Activated CD4-positive, alpha-beta T cell treated with anti-CD3 and anti-CD28 coated beads for 36 hours (primary cell): ENCODE results near the gene ITPRIPL2. TPM values are rescaled to one million over a fixed set of nuclear protein-coding genes. Genes with fewer than 3 reads are reported as not detected.
A peak's percentile ranks its signal among the peaks of the same experiment; 100 is the strongest.

ENCODE experiments used
- ATAC-seq: fragments of 200-7000 bp; cut with Tn5 transposase; one replicate; pipeline ENCODE4 v1.10.0; 2021; ENCODE audit warnings: mild to moderate bottlenecking, moderate library complexity
- CTCF ChIA-PET: fragments of 350-600 bp; sonication (Branson Sonifier 250); formaldehyde crosslinking; loops from one replicate; lab custom pipeline; 2021; ENCODE audit warnings: antibody characterized with exemption; lab: Charles Lee
- POLR2A ChIA-PET: fragments of 350-600 bp; sonication (Branson Sonifier 250); formaldehyde crosslinking; loops from one replicate; lab custom pipeline; 2021; ENCODE audit warnings: antibody characterized with exemption, inconsistent platforms; lab: Charles Lee
- DNase-seq: peaks from one replicate; pipeline ENCODE4 v3.0.0-alpha.2; 2020
- H3K27ac Mint-ChIP-seq: one replicate; pipeline ENCODE4 v1.8.0; 2021; ENCODE audit warnings: mixed read lengths
- H3K27me3 Mint-ChIP-seq: one replicate; pipeline ENCODE4 v1.8.0; 2021; ENCODE audit warnings: mixed read lengths
- H3K36me3 Mint-ChIP-seq: one replicate; pipeline ENCODE4 v1.8.0; 2021; ENCODE audit warnings: low read depth, mixed read lengths
- H3K4me1 Mint-ChIP-seq: one replicate; pipeline ENCODE4 v1.8.0; 2021; ENCODE audit warnings: mixed read lengths
- H3K4me3 Mint-ChIP-seq: one replicate; pipeline ENCODE4 v1.8.0; 2021; ENCODE audit warnings: mild to moderate bottlenecking, moderate library complexity, mixed read lengths
- H3K9me3 Mint-ChIP-seq: one replicate; pipeline ENCODE4 v1.8.0; 2021; ENCODE audit warnings: low read depth, mixed read lengths
- intact Hi-C, 2 experiments: fragments of 100-400 bp; cut with DNase I in 1 of 2; cut with micrococcal nuclease in 1 of 2; formaldehyde crosslinking; loops; one replicate each; pipeline versions ENCODE4 v1.14.2 to v1.15.1; 2022 to 2024; cut with DNase I, micrococcal nuclease
- total RNA-seq, 2 experiments: library from RNA; stranded (reverse); gene quantifications; one replicate each; pipeline ENCODE4 v1.2.3, GENCODE V29; 2021

ITPRIPL2 gene
- total RNA-seq, 2 experiments from 2014 or later = 2.4 to 4.2 TPM

GRCh38 chr16:19083670-19084069, 30.1 kb upstream of the ITPRIPL2 start:
- ChIA-PET CTCF (interaction anchor here (1.2 to 4.3 kb wide), 3 partner anchors 11 to 140 kb away, joined by 3 to 49 read pairs (median 11); no protein-coding TSS in a partner anchor), POLR2A (no interaction called here)
- no peak for ATAC-seq
- H3K36me3 Mint-ChIP-seq = peaks cover 22% of the 10 kb centered on the region
- peaks cover 6% of the 10 kb centered on the region for H3K4me1 Mint-ChIP-seq
- DNase-seq = no peak
- intact Hi-C loops = loop anchor here in 1 of 2 experiments (10.0 kb wide), 1 partner anchor 801 kb away; the partner anchor contains the start of gene GPRC5B
- H3K4me3 Mint-ChIP-seq = no peak overlapping the region
- H3K27ac Mint-ChIP-seq = no peak overlapping the region
- no peaks in the 10 kb centered on the region for H3K9me3 Mint-ChIP-seq
- peaks cover 6% of the 10 kb centered on the region for H3K27me3 Mint-ChIP-seq

- DNase-seq (no peak), ATAC-seq (no peak)
- intact Hi-C loops = loop anchor here in 1 of 2 experiments (10.0 kb wide), 1 partner anchor 801 kb away; the partner anchor contains the start of gene GPRC5B
- Mint-ChIP-seq H3K9me3 (no peaks in the 10 kb centered on the region), H3K27ac (no peak overlapping the region), H3K36me3 (peaks cover 19% of the 10 kb centered on the region), H3K27me3 (peaks cover 6% of the 10 kb centered on the region), H3K4me3 (no peak overlapping the region), H3K4me1 (peaks cover 6% of the 10 kb centered on the region)
- POLR2A ChIA-PET = no interaction called here
- CTCF ChIA-PET = interaction anchor here (0.6 to 4.3 kb wide), 6 partner anchors 12 to 288 kb away, joined by 3 to 49 read pairs (median 4); no protein-coding TSS in a partner anchor
Observed at GRCh38 chr16:19084139-19084538, 29.6 kb upstream of the ITPRIPL2 start.

- Mint-ChIP-seq H3K27me3 (peaks cover 6% of the 10 kb centered on the region), H3K4me1 (peaks cover 6% of the 10 kb centered on the region), H3K4me3 (no peak overlapping the region), H3K27ac (no peak overlapping the region), H3K36me3 (peaks cover 13% of the 10 kb centered on the region), H3K9me3 (no peaks in the 10 kb centered on the region)
- ATAC-seq (no peak), DNase-seq (no peak)
- ChIA-PET CTCF (interaction anchor here (0.6 to 4.3 kb wide), 12 partner anchors 9 to 418 kb away, joined by 3 to 49 read pairs (median 4); no protein-coding TSS in a partner anchor), POLR2A (interaction anchor here (0.6 kb wide), 1 partner anchor 16 kb away, joined by 5 read pairs; no protein-coding TSS in a partner anchor)
- intact Hi-C loops = loop anchor here (5.0 to 10.0 kb wide), 4 partner anchors 52 to 800 kb away; partner anchors contain the start of genes CCP110 (in 1 of the 2), GDE1 (in 1 of the 2) and GPRC5B (in 1 of the 2)
Observed at GRCh38 chr16:19084879-19085278, 28.9 kb upstream of the ITPRIPL2 start.

- peaks cover 6% of the 10 kb centered on the region for H3K4me1 Mint-ChIP-seq
- no peak for ATAC-seq
- intact Hi-C loops = loop anchor here (1.0 to 10.0 kb wide), 9 partner anchors 52 to 799 kb away; partner anchors contain the start of genes CCP110 (in 1 of the 2), GDE1 (in 1 of the 2) and GPRC5B (in 1 of the 2)
- peaks cover 10% of the 10 kb centered on the region for H3K36me3 Mint-ChIP-seq
- H3K27ac Mint-ChIP-seq = no peak overlapping the region
- H3K9me3 Mint-ChIP-seq = no peaks in the 10 kb centered on the region
- peaks cover 6% of the 10 kb centered on the region for H3K27me3 Mint-ChIP-seq
- no peak overlapping the region for H3K4me3 Mint-ChIP-seq
- ChIA-PET CTCF (interaction anchor here (0.5 to 4.3 kb wide), 31 partner anchors 8 to 424 kb away, joined by 3 to 49 read pairs (median 3); partner anchors contain the start of gene COQ7), POLR2A (interaction anchor here (0.6 to 1.2 kb wide), 3 partner anchors 53 to 417 kb away, joined by 3 to 8 read pairs (median 4); no protein-coding TSS in a partner anchor)
- no peak for DNase-seq
Observed at GRCh38 chr16:19085679-19086200, 28.0 kb upstream of the ITPRIPL2 start.

- peak overlapping the region; percentile 35 for H3K4me3 Mint-ChIP-seq
- ATAC-seq (peak; percentile 98), DNase-seq (peak; percentile 87)
- intact Hi-C loops = loop anchor here (1.0 to 10.0 kb wide), 9 partner anchors 51 to 798 kb away; partner anchors contain the start of genes CCP110 (in 1 of the 2), GDE1 (in 1 of the 2) and GPRC5B (in 1 of the 2)
- H3K27me3 Mint-ChIP-seq = peaks cover 6% of the 10 kb centered on the region
- CTCF ChIA-PET = interaction anchor here (0.5 to 4.3 kb wide), 30 partner anchors 8 to 458 kb away, joined by 3 to 49 read pairs (median 4); partner anchors contain the start of gene COQ7
- POLR2A ChIA-PET = interaction anchor here (0.6 to 1.2 kb wide), 2 partner anchors 52 to 417 kb away, joined by 3 to 8 read pairs; no protein-coding TSS in a partner anchor
- H3K27ac Mint-ChIP-seq = no peak overlapping the region
- peaks cover 4% of the 10 kb centered on the region for H3K36me3 Mint-ChIP-seq
- peaks cover 6% of the 10 kb centered on the region for H3K4me1 Mint-ChIP-seq
- peaks cover under 1% of the 10 kb centered on the region for H3K9me3 Mint-ChIP-seq
Observed at GRCh38 chr16:19086322-19087199, 27.2 kb upstream of the ITPRIPL2 start.

GRCh38 chr16:19088341-19088916, 25.3 kb upstream of the ITPRIPL2 start:
- DNase-seq = no peak
- POLR2A ChIA-PET = no interaction called here
- peaks cover 6% of the 10 kb centered on the region for H3K4me1 Mint-ChIP-seq
- H3K9me3 Mint-ChIP-seq = peaks cover 5% of the 10 kb centered on the region
- H3K27me3 Mint-ChIP-seq = peaks cover 8% of the 10 kb centered on the region
- peaks cover 2% of the 10 kb centered on the region for H3K36me3 Mint-ChIP-seq
- no peak overlapping the region for H3K27ac Mint-ChIP-seq
- intact Hi-C loops = loop anchor here (5.0 to 10.0 kb wide), 4 partner anchors 49 to 796 kb away; partner anchors contain the start of genes CCP110 (in 1 of the 2), GDE1 (in 1 of the 2) and GPRC5B (in 1 of the 2)
- CTCF ChIA-PET = interaction anchor here (0.6 kb wide), 1 partner anchor 70 kb away, joined by 3 read pairs; no protein-coding TSS in a partner anchor
- no peak overlapping the region for H3K4me3 Mint-ChIP-seq
- ATAC-seq = no peak

GRCh38 chr16:19089410-19089955, 24.3 kb upstream of the ITPRIPL2 start:
- intact Hi-C loops = loop anchor here (5.0 to 10.0 kb wide), 4 partner anchors 48 to 795 kb away; partner anchors contain the start of genes CCP110 (in 1 of the 2), GDE1 (in 1 of the 2) and GPRC5B (in 1 of the 2)
- CTCF ChIA-PET = no interaction called here

GRCh38 chr16:19090916-19091315, 22.8 kb upstream of the ITPRIPL2 start:
- CTCF ChIA-PET = no interaction called here
- Mint-ChIP-seq H3K27ac (no peak overlapping the region), H3K27me3 (peaks cover 7% of the 10 kb centered on the region), H3K9me3 (peaks cover 5% of the 10 kb centered on the region), H3K36me3 (peaks cover 2% of the 10 kb centered on the region), H3K4me1 (peaks cover 16% of the 10 kb centered on the region), H3K4me3 (no peak overlapping the region)
- POLR2A ChIA-PET = no interaction called here
- ATAC-seq (no peak), DNase-seq (no peak)
- intact Hi-C loops = no loop called here

More at GRCh38 chr16:19089410-19089955, 24.3 kb upstream of the ITPRIPL2 start:
- Mint-ChIP-seq H3K4me3 (no peak overlapping the region), H3K27ac (no peak overlapping the region), H3K9me3 (peaks cover 5% of the 10 kb centered on the region), H3K36me3 (peaks cover 2% of the 10 kb centered on the region), H3K4me1 (peaks cover 6% of the 10 kb centered on the region), H3K27me3 (peaks cover 8% of the 10 kb centered on the region)
- ATAC-seq = no peak
- POLR2A ChIA-PET = no interaction called here
- no peak for DNase-seq

GRCh38 chr16:19092653-19093410, 20.9 kb upstream of the ITPRIPL2 start:
- Mint-ChIP-seq H3K4me3 (no peak overlapping the region), H3K4me1 (peaks cover 14% of the 10 kb centered on the region), H3K9me3 (peaks cover 7% of the 10 kb centered on the region), H3K27me3 (peaks cover 8% of the 10 kb centered on the region), H3K36me3 (peaks cover 3% of the 10 kb centered on the region), H3K27ac (no peak overlapping the region)
- POLR2A ChIA-PET = no interaction called here
- ATAC-seq (no peak), DNase-seq (no peak)
- CTCF ChIA-PET = no interaction called here
- intact Hi-C loops = no loop called here
